Suprapubic skin (tissue), 4 donors: ENCODE measurements around the gene TMEM150A. TPM values are rescaled to one million over a fixed set of nuclear protein-coding genes. Genes with fewer than 3 reads are reported as not detected.

ENCODE experiments used
- DNase-seq, 2 donors: peaks; one replicate each; pipeline ENCODE4 v3.0.0-alpha.2; 2019; ENCODE audit warnings: low spot score in 2 of 2
- H3K27ac ChIP-seq: fragments of 200-600 bp; sonication (generic); one replicate; pipeline ENCODE4 v1.5.1; 2019
- H3K27me3 ChIP-seq: fragments of 200-600 bp; sonication (generic); one replicate; pipeline ENCODE4 v1.5.1; 2019
- H3K36me3 ChIP-seq: fragments of 200-600 bp; sonication (generic); one replicate; pipeline ENCODE4 v1.5.1; 2019
- H3K4me1 ChIP-seq: fragments of 200-600 bp; sonication (generic); one replicate; pipeline ENCODE4 v1.5.1; 2019
- H3K4me3 ChIP-seq: fragments of 200-600 bp; sonication (generic); one replicate; pipeline ENCODE4 v1.5.1; 2019; ENCODE audit warnings: mild to moderate bottlenecking
- H3K9me3 ChIP-seq: fragments of 200-600 bp; sonication (generic); one replicate; pipeline ENCODE4 v1.5.1; 2019
- CTCF ChIP-seq, 2 donors: fragments of 200-600 bp in 1 of 2; fragments of 450-650 bp in 1 of 2; sonication (generic) in 1 of 2; IDR thresholded peaks; one replicate each; pipeline ENCODE4 v1.5.1; 2016 to 2019; ENCODE audit warnings: antibody characterized with exemption in 2 of 2, mild to moderate bottlenecking in 1 of 2, moderate library complexity in 1 of 2
- EP300 ChIP-seq: sonication (generic); formaldehyde crosslinking; IDR thresholded peaks from one replicate; pipeline ENCODE4 v1.6.1; 2017; ENCODE audit warnings: antibody characterized with exemption
- POLR2A ChIP-seq, 2 donors: fragments of 450-650 bp; IDR thresholded peaks; one replicate each; pipeline ENCODE4 v1.6.1; 2017; ENCODE audit warnings: antibody characterized with exemption in 2 of 2, mild to moderate bottlenecking in 2 of 2, moderate library complexity in 2 of 2
- POLR2AphosphoS5 ChIP-seq, 3 donors: sonication (generic); formaldehyde crosslinking; IDR thresholded peaks; one replicate each; pipeline ENCODE4 v1.6.1; 2017; ENCODE audit warnings: antibody characterized with exemption in 3 of 3
- WGBS: methylation state at CpG from one replicate; pipeline ENCODE4 v1.1.5; 2018; 5-methylcytosine and 5-hydroxymethylcytosine counted together
- total RNA-seq, 4 donors: library from RNA; depleted of rRNA; stranded (reverse); fragments of >200 nt; gene quantifications; one replicate each; pipeline ENCODE4 v1.1.0, GENCODE V29; 2016

Gene TMEM150A
- total RNA-seq, 4 donors from 2014 or later: 13.1 to 15.0 (median 14.1) TPM

- 88% methylated on average over 10 of the region's 10 CpGs for WGBS
- Histone ChIP-seq H3K27ac (no peak overlapping the region), H3K9me3 (no peaks in the 10 kb centered on the region), H3K27me3 (no peaks in the 10 kb centered on the region), H3K4me3 (no peak overlapping the region), H3K4me1 (peaks cover 42% of the 10 kb centered on the region), H3K36me3 (peaks cover 62% of the 10 kb centered on the region)
- TF ChIP-seq CTCF (IDR thresholded peaks at IDR 0.05) (no peak), EP300 (no peak), POLR2AphosphoS5 (IDR thresholded peaks at IDR 0.05) (no peak)
- no peak for DNase-seq
These were observed 53.4 kb downstream of the TMEM150A start for GRCh38 chr2:85549095-85549494.

- Histone ChIP-seq H3K9me3 (no peaks in the 10 kb centered on the region), H3K4me3 (no peak overlapping the region), H3K27ac (no peak overlapping the region), H3K36me3 (peaks cover 62% of the 10 kb centered on the region), H3K4me1 (peaks cover 44% of the 10 kb centered on the region), H3K27me3 (no peaks in the 10 kb centered on the region)
- WGBS: 57% methylated on average over 2 of the region's 2 CpGs
- TF ChIP-seq CTCF (IDR thresholded peaks at IDR 0.05) (no peak), POLR2A (IDR thresholded peaks at IDR 0.05) (no peak), EP300 (no peak), POLR2AphosphoS5 (IDR thresholded peaks at IDR 0.05) (no peak)
- no peak for DNase-seq
These were observed 53.9 kb downstream of the TMEM150A start for GRCh38 chr2:85548608-85548900.

Other genes starting within 250 kb of the TMEM150A start
- 100 to 1,000 TPM in 3 of 4 donors, 10 to 100 TPM in 1; 92.4 to 126 (median 117) TPM for gene RETSAT, start 248.2 kb downstream of the TMEM150A start, total RNA-seq
- gene ELMOD3, start 247.9 kb downstream of the TMEM150A start, total RNA-seq: 10 to 100 TPM; 24.4 to 41.8 (median 30.0) TPM
- 100 to 1,000 TPM; 139 to 212 (median 172) TPM for gene CAPG, start 192.3 kb downstream of the TMEM150A start, total RNA-seq
- not detected for gene SH2D6, start 184.0 kb downstream of the TMEM150A start, total RNA-seq
- 100 to 1,000 TPM; 153 to 234 (median 167) TPM for gene MAT2A, start 63.5 kb downstream of the TMEM150A start, total RNA-seq
- 10 to 100 TPM; 23.2 to 38.9 (median 27.7) TPM for gene GGCX, start 41.2 kb downstream of the TMEM150A start, total RNA-seq
- 100 to 1,000 TPM in 1 of 4 donors, 10 to 100 TPM in 3; 85.5 to 123 (median 96.0) TPM for gene VAMP8, start 25.1 kb downstream of the TMEM150A start, total RNA-seq
- 10 to 100 TPM in 2 of 4 donors, 1 to 10 TPM in 2; 7.9 to 24.1 (median 14.0) TPM for gene VAMP5, start 18.3 kb downstream of the TMEM150A start, total RNA-seq
- 100 to 1,000 TPM in 3 of 4 donors, 10 to 100 TPM in 1; 89.9 to 127 (median 110) TPM for gene RNF181, start 7.0 kb downstream of the TMEM150A start, total RNA-seq
- 10 to 100 TPM; 15.8 to 28.1 (median 18.3) TPM for gene C2orf68, start 9.4 kb upstream of the TMEM150A start, total RNA-seq
- 10 to 100 TPM; 38.2 to 44.0 (median 40.4) TPM for gene USP39, start 13.5 kb upstream of the TMEM150A start, total RNA-seq
- not detected for gene SFTPB, start 65.5 kb upstream of the TMEM150A start, total RNA-seq
- gene GNLY, start 91.7 kb upstream of the TMEM150A start, total RNA-seq: 1 to 10 TPM in 3 of 4 donors, not detected in 1; 1.6 to 4.8 (median 1.9) TPM
- 10 to 100 TPM in 3 of 4 donors, 1 to 10 TPM in 1; 9.7 to 30.3 (median 27.3) TPM for gene ATOH8, start 151.3 kb upstream of the TMEM150A start, total RNA-seq